A673 (cell line): ENCODE data around the gene KEAP1. TPM values are rescaled to one million over a fixed set of nuclear protein-coding genes. Genes with fewer than 3 reads are reported as not detected.
A peak's percentile ranks its signal among the peaks of the same experiment; 100 is the strongest.

Experiments
- BruUV-seq: library from RNA; stranded (reverse); fragments of 400-500 nt; replicated peaks from 2 replicates; lab custom pipeline; 2021; lab: Mats Ljungman, UMichigan
- CTCF ChIA-PET: fragments of 300-600 bp; sonication (Branson Sonifier 250); formaldehyde crosslinking; loops from one replicate; lab custom pipeline; 2022; ENCODE audit warnings: antibody characterized with exemption; lab: Charles Lee
- POLR2A ChIA-PET: fragments of 300-600 bp; sonication (Branson Sonifier 250); formaldehyde crosslinking; loops from one replicate; lab custom pipeline; 2022; ENCODE audit warnings: antibody characterized with exemption; ENCODE audit not compliant: low non-redundant PET; lab: Charles Lee
- DNase-seq: peaks from one replicate; pipeline ENCODE4 v3.0.0-alpha.2; 2015; ENCODE audit warnings: low spot score
- H3K27ac ChIP-seq: fragments of 200-600 bp; sonication (generic); 2 replicates; pipeline ENCODE4 v1.5.1; 2016; ENCODE audit warnings: mixed run types, low read depth, mild to moderate bottlenecking, mixed read lengths, antibody characterized with exemption, low read length; ENCODE audit not compliant: poor library complexity, severe bottlenecking
- H3K27me3 ChIP-seq: fragments of 200-600 bp; sonication (generic); replicated peaks from 2 replicates; pipeline ENCODE4 v1.6.1; 2017; ENCODE audit warnings: mixed run types, low read depth, mild to moderate bottlenecking, mixed read lengths, antibody characterized with exemption, low read length; ENCODE audit not compliant: insufficient read depth, poor library complexity
- H3K36me3 ChIP-seq: fragments of 200-600 bp; sonication (generic); 2 replicates; pipeline ENCODE4 v1.6.1; 2016; ENCODE audit warnings: mixed run types, mild to moderate bottlenecking, mixed read lengths, antibody characterized with exemption, low read length; ENCODE audit not compliant: insufficient read depth, poor library complexity, severe bottlenecking
- H3K4me1 ChIP-seq: fragments of 200-600 bp; sonication (generic); 2 replicates; pipeline ENCODE4 v1.6.1; 2017; ENCODE audit warnings: mixed run types, mild to moderate bottlenecking, mixed read lengths, antibody characterized with exemption, low read length; ENCODE audit not compliant: insufficient read depth, poor library complexity, severe bottlenecking
- H3K4me3 ChIP-seq: fragments of 200-600 bp; sonication (generic); 2 replicates; pipeline ENCODE4 v1.5.1; 2016; ENCODE audit warnings: low read depth, mixed run types, mild to moderate bottlenecking, mixed read lengths, low read length; ENCODE audit not compliant: poor library complexity, severe bottlenecking
- H3K9me3 ChIP-seq: fragments of 200-600 bp; sonication (generic); 2 replicates; pipeline ENCODE4 v1.6.1; 2016; ENCODE audit warnings: mixed run types, low read depth, mild to moderate bottlenecking, mixed read lengths, antibody characterized with exemption, low read length; ENCODE audit not compliant: poor library complexity, severe bottlenecking
- CTCF ChIP-seq: fragments of 300-800, 200-600 bp; sonication (generic); conservative IDR thresholded peaks from 2 replicates; pipeline ENCODE4 v1.5.1; 2017; ENCODE audit warnings: low read depth, mild to moderate bottlenecking, antibody characterized with exemption, low read length, moderate library complexity, mixed read lengths
- EZH2 ChIP-seq: fragments of 200-600 bp; sonication (generic); IDR thresholded peaks from 2 replicates; pipeline ENCODE4 v1.6.1; 2017; ENCODE audit warnings: borderline replicate concordance, low read depth, mild to moderate bottlenecking, mixed read lengths, antibody characterized with exemption, low read length; ENCODE audit not compliant: poor library complexity, severe bottlenecking
- intact Hi-C: fragments of 100-400 bp; cut with micrococcal nuclease; formaldehyde crosslinking; loops from one replicate; pipeline ENCODE4 v1.10.0; 2022; ENCODE audit not compliant: unreplicated experiment
- total RNA-seq: library from RNA; stranded (reverse); gene quantifications from 2 replicates; pipeline ENCODE4 v1.2.3, GENCODE V29; 2021

The KEAP1 gene
- total RNA-seq, 1 experiment from 2014 or later: 112 TPM

- TF ChIP-seq EZH2 (no peak), CTCF (no peak)
- intact Hi-C loops: no loop called here
- no peak within 1 kb of the TSS for H3K27ac ChIP-seq
- H3K27me3 ChIP-seq: peaks cover 26% of the 10 kb centered on the region
- H3K4me1 ChIP-seq: no peaks in the 10 kb centered on the region
- peak; percentile 24 for DNase-seq
- H3K36me3 ChIP-seq: no peaks in the 10 kb centered on the region
- ChIA-PET POLR2A (no interaction called here), CTCF (no interaction called here)
- peak within 1 kb of the TSS; percentile 53 for H3K4me3 ChIP-seq
- H3K9me3 ChIP-seq: no peaks in the 10 kb centered on the region
- no TSS peak for BruUV-seq
These were observed 14.2 kb upstream of the KEAP1 start, which contains the start of gene S1PR5 for GRCh38 chr19:10517361-10517759. Gene S1PR5, minus strand, starts transcription at chr19:10517447. Its CDS starts 2,436 bp downstream, at chr19:10515011.

GRCh38 chr19:10516671-10517286 lies 13.6 kb upstream of the KEAP1 start:
- intact Hi-C loops: no loop called here
- BruUV-seq: no TSS peak
- Histone ChIP-seq H3K36me3 (no peaks in the 10 kb centered on the region), H3K4me1 (no peaks in the 10 kb centered on the region), H3K4me3 (peak overlapping the region; percentile 53), H3K9me3 (no peaks in the 10 kb centered on the region), H3K27me3 (peaks cover 30% of the 10 kb centered on the region), H3K27ac (no peak overlapping the region)
- ChIA-PET CTCF (no interaction called here), POLR2A (no interaction called here)
- DNase-seq: no peak
- TF ChIP-seq EZH2 (no peak), CTCF (no peak)

- no peak for DNase-seq
- Histone ChIP-seq H3K27me3 (peaks cover 30% of the 10 kb centered on the region), H3K4me3 (no peak overlapping the region), H3K36me3 (no peaks in the 10 kb centered on the region), H3K9me3 (no peaks in the 10 kb centered on the region), H3K4me1 (no peaks in the 10 kb centered on the region), H3K27ac (no peak overlapping the region)
- no TSS peak for BruUV-seq
- CTCF ChIA-PET: no interaction called here
- no peak for TF ChIP-seq CTCF
- TF ChIP-seq EZH2: no peak
- intact Hi-C loops: no loop called here
- POLR2A ChIA-PET: no interaction called here
These were observed 12.9 kb upstream of the KEAP1 start for GRCh38 chr19:10516064-10516385.
